K562 (cell line): ENCODE measurements around the gene NUCB2. TPM values are rescaled to one million over a fixed set of nuclear protein-coding genes. Genes with fewer than 3 reads are reported as not detected.

Source experiments
- ATAC-seq: fragments of 200-7000 bp; cut with Tn5 transposase; 3 replicates; pipeline ENCODE4 v1.9.1; 2020; ENCODE audit warnings: moderate library complexity
- BruUV-seq: library from RNA; stranded (reverse); fragments of 400-500 nt; replicated peaks from 2 replicates; lab custom pipeline; 2021; lab: Mats Ljungman, UMichigan
- CTCF ChIA-PET: fragments of 300-600 bp; formaldehyde crosslinking; extraction: SDS; loops from one replicate; lab custom pipeline; 2021; ENCODE audit warnings: low intra/inter-chr PET ratio; lab: Yijun Ruan, JAX
- POLR2A ChIA-PET: fragments of 300-600, 350-650 bp; sonication (Branson Sonifier 250); formaldehyde crosslinking; extraction: SDS; loops from one replicate; lab custom pipeline; 2021; ENCODE audit warnings: antibody characterized with exemption, inconsistent platforms; lab: Yijun Ruan, JAX
- DNase-seq, 4 experiments: peaks; one replicate each; pipeline versions ENCODE4 v3.0.0 to v3.0.0-alpha.2; 2011 to 2018; ENCODE audit warnings: low spot score in 3 of 4, mixed read lengths in 3 of 4; ENCODE audit errors: extremely low read depth in 1 of 4
- FAIRE-seq: peaks from 2 replicates; lab custom pipeline; 2011; peaks lifted over from hg19 to GRCh38; lab: Jason Lieb, UNC
- H2AFZ ChIP-seq: 2 replicates; pipeline ENCODE4 v1.6.0; 2011; ENCODE audit warnings: low read depth, low read length, control low read depth, inconsistent platforms
- H3K27ac ChIP-seq: fragments of 200-600 bp; 3 replicates; pipeline ENCODE4 v1.8.0; 2011; ENCODE audit warnings: low read depth, mild to moderate bottlenecking, control low read depth, inconsistent platforms, low read length, moderate library complexity, mixed read lengths; ENCODE audit errors: extremely low read depth
- H3K27me3 ChIP-seq, 2 experiments: fragments of 300-600 bp in 1 of 2; 2 replicates in 1 of 2; 3 replicates in 1 of 2; pipeline versions ENCODE4 v1.6.0 to v1.8.0; 2011; ENCODE audit warnings: inconsistent platforms in 2 of 2, low read length in 2 of 2, mild to moderate bottlenecking in 1 of 2, mixed read lengths in 1 of 2, moderate library complexity in 1 of 2; ENCODE audit not compliant: control insufficient read depth in 2 of 2, insufficient read depth in 2 of 2
- H3K36me3 ChIP-seq: fragments of 300-600 bp; 3 replicates; pipeline ENCODE4 v1.8.0; 2011; ENCODE audit warnings: mild to moderate bottlenecking, low read length, inconsistent platforms; ENCODE audit not compliant: control insufficient read depth, insufficient read depth
- H3K4me1 ChIP-seq, 2 experiments: fragments of 200-600 bp in 1 of 2; replicated peaks in 1 of 2; 2 replicates in 1 of 2; 3 replicates in 1 of 2; pipeline versions ENCODE4 v1.5.1 to v1.8.0; 2011; ENCODE audit warnings: inconsistent platforms in 2 of 2, low read length in 2 of 2, mild to moderate bottlenecking in 1 of 2, mixed read lengths in 1 of 2, moderate library complexity in 1 of 2; ENCODE audit not compliant: control insufficient read depth in 2 of 2, insufficient read depth in 2 of 2
- H3K4me2 ChIP-seq: 2 replicates; pipeline ENCODE4 v1.6.1; 2011; ENCODE audit warnings: low read length, control low read depth, inconsistent platforms, mixed read lengths; ENCODE audit not compliant: insufficient read depth
- H3K4me3 ChIP-seq: fragments of 200-600 bp; sonication (generic), shearing (Covaris generic); 2 replicates; pipeline ENCODE4 v1.5.1; 2016; ENCODE audit warnings: control low read depth, inconsistent platforms
- H3K79me2 ChIP-seq: fragments of 200-600 bp; 3 replicates; pipeline ENCODE4 v1.8.0; 2011; ENCODE audit warnings: low read length, inconsistent platforms; ENCODE audit not compliant: control insufficient read depth, insufficient read depth
- H3K9ac ChIP-seq, 2 experiments: 2 replicates each; pipeline versions ENCODE4 v1.6.0 to v1.6.1; 2011; ENCODE audit warnings: low read depth in 2 of 2, low read length in 2 of 2, control low read depth in 1 of 2, inconsistent platforms in 1 of 2, mild to moderate bottlenecking in 1 of 2, mixed read lengths in 1 of 2; ENCODE audit not compliant: insufficient read depth in 1 of 2
- H3K9me1 ChIP-seq: one replicate; pipeline ENCODE4 v1.6.0; 2011; ENCODE audit warnings: inconsistent platforms, mild to moderate bottlenecking, low read length, moderate library complexity; ENCODE audit not compliant: control insufficient read depth, insufficient read depth
- H3K9me3 ChIP-seq: replicated peaks from 2 replicates; pipeline ENCODE4 v1.5.1; 2011; ENCODE audit warnings: low read depth, low read length, inconsistent platforms; ENCODE audit not compliant: control insufficient read depth, insufficient read depth
- H4K20me1 ChIP-seq: replicated peaks from 2 replicates; pipeline ENCODE4 v1.6.1; 2011; ENCODE audit warnings: low read length, inconsistent platforms, mixed read lengths; ENCODE audit not compliant: control insufficient read depth, insufficient read depth
- GABPA ChIP-seq: fragments of 200-800 bp; sonication (Bioruptor generic); conservative IDR thresholded peaks from 2 replicates; pipeline ENCODE4 v1.6.1; 2016; ENCODE audit warnings: low read depth, missing genetic modification characterization, missing compliant biosample characterization
- HES1 ChIP-seq: fragments of 450-650 bp; IDR thresholded peaks from 2 replicates; pipeline ENCODE4 v1.6.1; 2016; ENCODE audit warnings: low read depth, mild to moderate bottlenecking, moderate library complexity
- HOMEZ ChIP-seq: fragments of 250-450 bp; sonication (Bioruptor Pico); IDR thresholded peaks from 2 replicates; pipeline ENCODE4 v1.4.0; 2020; ENCODE audit warnings: mild to moderate bottlenecking, moderate library complexity
- NFE2 ChIP-seq: IDR thresholded peaks from 2 replicates; pipeline ENCODE4 v1.6.1; 2014; ENCODE audit warnings: antibody characterized with exemption, low read depth
- SIN3A ChIP-seq, 2 experiments: fragments of 150-350 bp in 1 of 2; IDR thresholded peaks; 2 replicates each; pipeline ENCODE4 v1.6.1; 2011 to 2016; ENCODE audit warnings: borderline replicate concordance in 2 of 2, low read depth in 2 of 2, low read length in 2 of 2, mild to moderate bottlenecking in 2 of 2, moderate library complexity in 2 of 2; ENCODE audit not compliant: control insufficient read depth in 1 of 2
- SOX6 ChIP-seq: fragments of 450-650 bp; IDR thresholded peaks from 2 replicates; pipeline ENCODE4 v1.6.1; 2014; ENCODE audit warnings: mild to moderate bottlenecking
- TCF15 ChIP-seq: fragments of 250-450 bp; sonication (Bioruptor Pico); IDR thresholded peaks from 2 replicates; pipeline ENCODE4 v1.8.0; 2022; ENCODE audit warnings: moderate library complexity, mild to moderate bottlenecking, inconsistent platforms
- TRIM24 ChIP-seq, 2 experiments: fragments of 450-650 bp; IDR thresholded peaks; 2 replicates each; pipeline ENCODE4 v1.6.1; 2016
- ZNF165 ChIP-seq: fragments of 250-450 bp; sonication (Bioruptor Pico); IDR thresholded peaks from 2 replicates; pipeline ENCODE4 v1.4.0; 2020; ENCODE audit warnings: borderline replicate concordance
- ZNF449 ChIP-seq: fragments of 250-450 bp; sonication (Bioruptor Pico); IDR thresholded peaks from 2 replicates; pipeline ENCODE4 v1.8.0; 2022; ENCODE audit warnings: moderate library complexity, mild to moderate bottlenecking, inconsistent platforms
- ZNF586 ChIP-seq: fragments of 450-650 bp; formaldehyde crosslinking; conservative IDR thresholded peaks from 2 replicates; pipeline ENCODE4 v1.4.0; 2020; ENCODE audit warnings: mild to moderate bottlenecking, moderate library complexity
- ZNF589 ChIP-seq: fragments of 200-800 bp; sonication (Bioruptor generic); IDR thresholded peaks from 2 replicates; pipeline ENCODE4 v1.6.1; 2016; ENCODE audit warnings: low read depth, missing genetic modification characterization, missing compliant biosample characterization
- WGBS: fragments of 100-300 bp; shearing (Covaris generic); methylation state at CpG from one replicate; pipeline ENCODE4 v1.1.6; 2016; ENCODE audit warnings: low coverage, mixed read lengths; ENCODE audit not compliant: insufficient coverage; ENCODE audit errors: missing lambda C conversion rate; 5-methylcytosine and 5-hydroxymethylcytosine counted together
- in situ Hi-C: fragments of 300-500 bp; cut with MboI; formaldehyde crosslinking; loops from 4 replicates; pipeline ENCODE4 v1.15.0; 2018; ENCODE audit warnings: inconsistent platforms, mixed read lengths
- intact Hi-C: fragments of 100-400 bp; cut with micrococcal nuclease; formaldehyde crosslinking; loops from 2 replicates; pipeline ENCODE4 v1.14.2; 2022
- polyA plus RNA-seq, 8 experiments: library from polyadenylated mRNA; depleted of rRNA in 4 of 8; stranded (reverse) in 5 of 8; unstranded in 3 of 8; fragments of >200 nt; fragmentation: Nextera tagmentation in 2 of 8; fragmentation: Illumina TruSeq in 1 of 8; extraction: Ambion mirVana in 2 of 8; extraction: Trizol in 1 of 8; gene quantifications; 2 replicates each; pipeline versions ENCODE4 v1.2.1 to v1.2.3, GENCODE V29; 2011 to 2014; ENCODE audit warnings: inconsistent platforms in 1 of 8, missing spikeins in 1 of 8
- total RNA-seq, 7 experiments: library from RNA; depleted of rRNA in 6 of 7; stranded (reverse); fragments of >200 nt in 6 of 7; fragmentation: Illumina TruSeq in 2 of 7; extraction: Trizol in 2 of 7; gene quantifications; 2 replicates each; pipeline versions ENCODE4 v1.2.1 to v1.2.3, GENCODE V29; 2011 to 2021; ENCODE audit warnings: low replicate concordance in 1 of 7

The NUCB2 gene
- total and polyA plus RNA-seq, 9 of the 15 experiments (the other 6 are each of a cell fraction or from before 2014, with no cell fraction given): 54.0 to 108 (median 84.6) TPM

GRCh38 chr11:17252704-17253103, 23.8 kb upstream of the NUCB2 start:
- no peaks in the 10 kb centered on the region for H4K20me1 ChIP-seq
- no TSS peak for BruUV-seq
- intact Hi-C loops (no loop called here), in situ Hi-C loops (no loop called here)
- no peaks in the 10 kb centered on the region for H3K79me2 ChIP-seq
- H3K36me3 ChIP-seq: no peaks in the 10 kb centered on the region
- H3K9me3 ChIP-seq: no peaks in the 10 kb centered on the region
- peaks cover 3 to 4% of the 10 kb centered on the region in 2 experiments; a peak in 4 of 5 replicates for H3K4me1 ChIP-seq
- 51% methylated on average over 4 of the region's 4 CpGs for WGBS
- DNase-seq (no peak), ATAC-seq (no peak), FAIRE-seq (no peak)
- H3K4me2 ChIP-seq: no peak overlapping the region
- H3K4me3 ChIP-seq: no peak overlapping the region
- no peak for TF ChIP-seq ZNF449 (CRISPR knock-in tag)
- no peak for TF ChIP-seq TRIM24 (IDR thresholded peaks at IDR 0.05)
- no peak for TF ChIP-seq NFE2
- TF ChIP-seq ZNF586 (CRISPR knock-in tag): no peak
- no peak for TF ChIP-seq ZNF589
- TF ChIP-seq HES1: no peak
- no peak for TF ChIP-seq HOMEZ (CRISPR knock-in tag)
- no peak for TF ChIP-seq SOX6
- no peak for TF ChIP-seq GABPA (tag)
- no peak for TF ChIP-seq ZNF165
- no peak for TF ChIP-seq TCF15 (CRISPR knock-in tag)
- no peak for TF ChIP-seq SIN3A (IDR thresholded peaks at IDR 0.05; ENCODE audit: borderline replicate concordance in 2 of 2, control insufficient read depth in 1 of 2, low read depth in 2 of 2, low read length in 2 of 2)
- H3K27ac ChIP-seq: no peak overlapping the region
- H3K27me3 ChIP-seq: 0 out of 5 replicates have a peak, but pooled peaks cover 0 to 4% of the 10 kb centered on the region in 2 experiments
- no peaks in the 10 kb centered on the region for H3K9me1 ChIP-seq
- ChIA-PET POLR2A (no interaction called here), CTCF (no interaction called here)
- no peak overlapping the region for H2AFZ ChIP-seq
- H3K9ac ChIP-seq: no peak overlapping the region
